NCI-H774 (cell line): ENCODE results near the gene ARHGDIB.

Experiments
- DNase-seq: peaks from one replicate; lab custom pipeline; 2025; lab: John Stamatoyannopoulos, UW

Gene ARHGDIB

GRCh38 chr12:14956024-14956891 is 5.1 kb downstream of the ARHGDIB start:
- no peak for DNase-seq

DNA sequence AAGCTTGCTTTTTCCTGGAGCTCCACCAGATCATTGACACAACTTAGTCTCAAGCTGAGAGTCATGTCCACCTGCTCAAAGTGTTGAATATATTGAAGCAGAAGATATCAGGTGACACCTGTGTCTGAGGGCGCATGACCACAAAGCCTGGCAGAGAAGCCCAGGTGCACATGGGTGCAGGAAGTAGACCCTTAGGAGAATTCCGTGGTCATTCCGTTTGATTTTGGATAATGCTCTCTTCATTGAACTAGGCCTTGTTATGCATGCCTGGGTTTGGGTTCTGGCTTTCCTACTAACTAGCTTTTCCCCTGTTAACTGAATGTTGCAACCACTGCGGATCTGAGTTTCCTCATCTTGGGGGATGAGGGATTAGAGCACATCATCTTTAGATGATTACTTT is 7.1 kb downstream of the ARHGDIB start:
- no peak for DNase-seq

- DNase-seq, result no peak
Measured at GRCh38 chr12:14953752-14954151, 7.6 kb downstream of the ARHGDIB start.

DNA sequence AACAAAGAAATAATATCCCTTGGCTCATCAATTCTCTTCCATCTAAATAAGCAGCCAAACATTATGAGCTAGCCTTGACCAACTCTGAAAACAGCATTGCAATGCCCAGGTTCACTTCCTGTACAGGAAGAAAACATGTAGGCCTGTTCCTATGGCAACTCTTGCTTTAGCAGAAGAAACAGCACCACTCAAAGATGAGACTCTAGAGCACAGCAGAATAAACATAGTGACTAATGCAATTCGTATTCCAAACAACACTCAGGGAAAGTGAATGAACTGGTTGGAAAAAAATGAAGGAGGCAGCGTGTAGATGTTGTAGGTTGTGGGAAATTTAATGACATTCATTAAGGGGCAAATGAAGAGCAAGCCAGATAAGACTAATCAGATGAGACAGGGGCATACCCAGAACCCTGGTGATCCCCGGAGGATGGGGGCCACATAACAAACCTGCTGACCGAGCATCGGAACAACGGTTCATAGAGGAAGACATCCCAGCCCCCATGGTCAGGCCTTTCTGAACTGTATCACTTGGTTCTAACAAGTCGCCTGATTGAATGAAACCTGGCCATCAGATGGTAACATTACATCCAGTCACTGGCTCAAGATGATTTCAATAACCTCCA is 9.0 kb downstream of the ARHGDIB start:
- peak; percentile 5 for DNase-seq

GRCh38 chr12:14951851-14952250 is 9.6 kb downstream of the ARHGDIB start:
- no peak for DNase-seq

DNA sequence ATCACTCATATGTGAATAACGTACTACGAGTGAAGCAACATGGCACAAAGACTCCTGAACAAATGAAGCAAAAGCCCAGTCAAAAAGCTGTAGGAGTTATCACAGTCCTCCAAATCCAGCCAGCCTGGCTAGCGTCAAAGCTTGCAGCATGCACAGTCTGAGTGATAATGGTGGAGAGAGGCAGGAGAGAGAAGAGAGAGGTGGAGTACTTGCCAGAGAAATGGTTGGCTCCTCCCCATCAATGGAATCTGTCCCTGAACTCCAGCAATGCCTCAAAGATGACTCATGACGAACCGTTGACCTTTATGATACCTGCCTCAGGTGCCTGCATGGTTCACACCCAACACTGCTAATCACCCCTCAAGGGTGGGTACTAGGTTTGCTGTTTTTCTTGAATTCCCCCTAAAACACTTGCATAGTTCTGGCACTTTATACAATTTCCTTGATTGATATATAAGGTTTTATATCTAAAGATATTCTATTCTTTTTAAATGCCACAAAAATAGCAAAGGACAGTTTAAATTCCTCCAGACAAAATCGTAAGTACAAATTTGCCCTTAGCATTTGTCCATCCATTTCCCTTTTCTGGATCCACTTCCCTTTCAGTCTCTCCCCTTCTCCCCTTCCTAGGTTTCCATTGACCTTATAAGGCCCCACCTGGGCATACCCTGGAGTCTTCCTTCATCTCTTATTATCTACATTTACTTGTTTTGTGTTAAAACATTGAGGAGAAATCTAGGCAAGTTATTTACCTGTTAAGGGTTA is 10.2 kb downstream of the ARHGDIB start:
- DNase-seq, result no peak

GRCh38 chr12:14950421-14950820 is 11.0 kb downstream of the ARHGDIB start:
- DNase-seq, result no peak

DNA sequence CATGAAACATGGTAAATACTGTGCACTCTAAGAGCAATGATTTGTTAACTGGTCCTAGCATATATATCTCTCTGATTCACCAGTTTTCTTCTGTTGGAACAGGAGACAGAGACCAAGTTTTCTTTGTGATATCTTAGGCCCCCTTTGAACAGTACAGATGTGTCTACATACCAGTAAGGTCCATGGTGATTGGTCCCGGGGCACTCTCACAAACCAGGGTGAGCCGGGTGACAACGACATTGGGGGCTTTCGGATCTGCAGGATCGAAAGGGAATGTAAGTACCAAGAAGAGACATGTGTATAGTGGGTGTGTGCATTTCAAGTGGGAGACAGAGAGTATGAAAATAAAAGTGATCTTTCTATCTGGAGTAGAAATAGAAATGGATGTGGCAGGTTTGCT is 11.8 kb downstream of the ARHGDIB start:
- no peak for DNase-seq

GRCh38 chr12:14948672-14949071 is 12.7 kb downstream of the ARHGDIB start:
- peak; percentile 5 for DNase-seq

DNA sequence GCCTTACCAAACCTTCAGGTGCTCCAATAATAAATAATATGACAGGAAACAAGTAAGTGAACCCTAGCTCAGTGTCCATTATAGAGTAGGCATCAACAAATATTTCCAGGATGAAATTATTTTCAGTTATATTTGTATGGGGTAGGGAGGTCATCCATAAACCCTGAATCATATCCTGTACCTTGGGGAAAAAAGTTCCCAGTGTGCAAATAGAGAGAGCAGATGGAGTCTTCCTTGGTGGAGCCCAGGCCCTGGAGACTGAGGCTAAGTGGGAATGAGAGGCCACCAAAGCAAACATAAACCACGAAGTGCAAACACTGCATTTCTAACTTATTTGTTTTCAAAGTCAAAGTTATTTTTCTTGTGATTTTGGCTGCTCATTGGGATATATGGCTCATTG is 14.5 kb downstream of the ARHGDIB start:
- no peak for DNase-seq

DNA sequence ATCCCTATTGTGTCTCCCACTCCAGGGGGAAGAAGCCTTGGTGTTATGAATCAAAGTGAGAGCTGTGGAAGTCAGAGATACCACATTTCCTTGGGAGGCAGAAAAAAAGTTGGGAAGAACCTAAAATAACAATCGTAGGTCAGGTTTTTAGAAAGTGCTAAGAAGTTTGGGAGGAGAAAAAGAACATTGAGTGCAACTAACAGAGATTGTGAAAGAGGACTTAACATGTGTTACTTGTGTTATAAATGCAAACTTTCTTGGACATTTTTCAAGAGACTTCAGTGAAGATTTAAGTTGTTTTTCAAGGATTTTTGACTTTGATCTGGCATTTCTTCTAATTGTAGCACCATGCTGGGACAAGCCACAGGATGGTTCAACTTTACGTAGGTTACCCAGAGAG is 15.2 kb downstream of the ARHGDIB start:
- DNase-seq, result no peak

- no peak for DNase-seq
Measured at GRCh38 chr12:14942196-14942931, 19.0 kb downstream of the ARHGDIB start.

DNA sequence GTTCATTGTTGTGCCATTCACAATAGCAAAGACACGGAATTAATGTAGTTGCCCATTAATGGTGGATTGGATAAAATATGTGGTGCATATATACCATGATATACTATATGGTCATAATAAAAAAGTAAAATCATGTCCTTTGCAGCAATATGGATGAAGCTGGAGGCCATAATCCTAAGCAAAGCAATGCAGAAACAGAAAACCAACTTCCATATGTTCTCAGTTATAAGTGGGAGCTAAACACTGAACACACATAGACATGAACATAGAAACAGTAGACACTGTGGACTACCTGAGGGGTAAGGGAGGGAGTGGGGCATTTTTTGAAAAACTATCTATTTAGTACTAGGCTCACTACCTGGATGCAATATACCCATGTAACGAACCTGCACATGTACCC is 20.0 kb downstream of the ARHGDIB start:
- DNase-seq, result no peak

DNA sequence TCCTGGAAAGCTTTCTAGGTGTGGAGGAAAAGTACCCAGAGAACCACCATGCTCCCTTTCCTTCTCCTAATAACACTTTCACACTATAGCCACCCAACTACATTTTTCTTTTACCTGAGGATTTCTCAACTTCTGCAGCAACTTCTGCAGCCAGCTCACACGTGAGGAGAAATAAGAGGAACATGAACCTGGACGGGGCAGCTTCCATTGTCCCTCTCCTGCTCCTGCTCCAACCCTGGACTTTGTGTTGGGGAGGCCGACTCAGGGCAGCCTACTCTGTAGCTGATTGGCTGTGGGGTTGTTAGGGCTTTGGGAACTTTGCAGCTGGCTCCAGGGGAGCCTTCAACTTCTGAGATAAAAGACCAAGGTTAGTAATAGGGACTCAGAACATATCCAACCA is 23.1 kb downstream of the ARHGDIB start, which contains the start of gene ERP27:
Gene ERP27 (minus strand): TSS at position 237 of the 400 bp plus-strand sequence. CDS start 29 bp downstream, at position 208.
- no peak for DNase-seq

DNA sequence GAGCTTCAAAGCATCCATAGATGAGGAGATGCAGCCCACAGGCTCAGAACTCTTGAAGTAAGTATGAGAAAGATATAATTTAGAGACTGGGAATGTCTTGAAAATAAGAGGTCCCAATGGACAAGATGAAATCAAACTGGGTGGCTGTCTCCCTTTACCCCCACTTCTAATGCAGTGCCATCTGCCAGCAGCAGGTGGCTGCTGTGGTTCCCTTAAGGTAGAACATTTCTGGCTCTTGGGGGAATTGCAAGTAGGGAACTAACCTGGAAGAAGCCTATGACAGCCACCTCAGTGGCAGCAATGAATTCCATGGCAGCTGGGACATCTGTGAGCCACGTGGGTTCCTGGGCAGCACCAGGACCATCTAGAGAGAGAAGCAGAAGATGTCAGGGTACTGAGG is 23.7 kb downstream of the ARHGDIB start:
- no peak for DNase-seq

GRCh38 chr12:14937014-14937413 is 24.4 kb downstream of the ARHGDIB start:
- no peak for DNase-seq

DNA sequence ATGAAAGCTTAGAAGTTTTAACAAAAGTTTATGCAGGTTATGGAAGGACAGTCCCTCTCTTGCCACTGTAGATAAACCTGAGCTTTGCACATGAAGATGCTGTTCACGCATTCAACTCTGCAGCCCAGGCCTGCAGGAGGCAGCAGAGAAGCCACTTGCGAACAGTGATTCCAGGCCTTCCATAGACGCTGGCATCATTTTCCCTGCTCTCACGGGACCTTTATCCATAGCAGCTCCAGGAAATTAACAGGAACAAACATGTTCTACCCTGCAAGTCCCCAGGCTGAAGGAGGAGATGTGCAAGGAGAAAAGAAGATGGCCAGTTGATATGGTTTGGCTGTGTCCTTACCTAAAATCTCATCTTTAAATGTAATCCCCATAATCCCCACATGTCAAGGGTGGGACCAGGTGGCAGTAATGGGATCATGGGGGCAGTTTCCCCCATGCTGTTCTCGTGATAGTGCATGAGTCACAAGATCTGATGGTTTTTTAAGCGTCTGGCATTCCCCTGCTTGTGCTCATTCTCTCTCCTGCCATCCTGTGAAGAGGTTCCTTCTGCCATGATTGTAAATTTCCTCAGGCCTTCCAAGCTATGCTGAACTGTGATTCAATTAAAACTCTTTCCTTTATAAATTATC is 25.1 kb downstream of the ARHGDIB start:
- no peak for DNase-seq

- DNase-seq, result no peak
Measured at GRCh38 chr12:14935031-14935430, 26.4 kb downstream of the ARHGDIB start.

DNA sequence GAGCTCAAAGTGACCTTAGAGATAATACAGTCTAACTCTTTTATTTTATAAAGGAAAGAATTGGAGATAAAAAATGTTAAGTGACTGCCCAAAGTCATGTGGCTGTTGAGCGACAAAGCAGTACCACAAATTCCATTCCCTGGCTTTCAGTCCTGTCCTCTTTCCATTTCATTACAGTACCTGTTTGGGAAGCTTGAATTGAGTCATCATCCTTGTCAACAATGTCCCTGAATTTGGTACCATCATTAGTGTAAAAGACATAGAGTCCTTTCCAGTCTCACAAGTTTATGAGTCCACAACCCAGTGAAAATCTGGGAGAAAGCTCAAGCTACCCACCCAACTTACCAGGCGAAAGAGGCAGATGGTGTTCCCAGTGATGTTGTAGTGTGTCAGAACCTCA is 26.9 kb downstream of the ARHGDIB start:
- no peak for DNase-seq

DNA sequence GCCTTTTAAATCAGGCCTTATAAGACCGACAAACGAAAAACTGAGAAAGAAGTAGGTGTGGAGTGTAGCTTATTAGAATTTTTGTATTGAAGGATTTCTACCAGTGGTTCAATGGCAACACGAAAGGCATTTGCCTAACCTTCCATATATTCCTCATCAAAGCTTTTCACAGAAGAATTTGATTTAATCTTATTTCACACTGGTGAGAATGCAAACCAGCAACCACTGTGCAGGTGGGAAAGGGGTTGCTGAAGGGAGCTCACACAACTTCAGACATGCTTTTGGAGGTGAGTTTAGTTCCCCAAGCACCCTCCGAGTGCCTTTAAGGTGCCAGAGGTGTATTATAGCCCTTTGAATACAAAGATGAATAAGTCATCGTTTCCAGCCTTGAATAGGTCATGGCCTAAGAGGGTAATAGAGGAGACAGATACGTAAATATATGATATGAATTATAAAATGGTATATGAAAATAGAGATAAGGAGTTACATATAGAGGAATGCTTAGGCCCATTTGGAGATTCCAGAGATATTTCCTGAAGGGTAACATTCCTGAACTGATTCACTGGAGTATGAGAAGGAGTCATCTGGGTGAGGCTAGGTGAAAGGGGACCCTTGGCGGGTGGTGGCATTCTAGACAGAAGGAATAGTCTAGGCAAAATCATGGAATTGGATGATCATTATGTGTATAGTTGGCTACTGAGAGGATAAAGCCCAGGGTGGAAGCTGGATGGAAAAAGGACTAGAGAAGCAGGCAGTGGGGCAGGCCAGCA is 29.4 kb downstream of the ARHGDIB start:
- no peak for DNase-seq

DNA sequence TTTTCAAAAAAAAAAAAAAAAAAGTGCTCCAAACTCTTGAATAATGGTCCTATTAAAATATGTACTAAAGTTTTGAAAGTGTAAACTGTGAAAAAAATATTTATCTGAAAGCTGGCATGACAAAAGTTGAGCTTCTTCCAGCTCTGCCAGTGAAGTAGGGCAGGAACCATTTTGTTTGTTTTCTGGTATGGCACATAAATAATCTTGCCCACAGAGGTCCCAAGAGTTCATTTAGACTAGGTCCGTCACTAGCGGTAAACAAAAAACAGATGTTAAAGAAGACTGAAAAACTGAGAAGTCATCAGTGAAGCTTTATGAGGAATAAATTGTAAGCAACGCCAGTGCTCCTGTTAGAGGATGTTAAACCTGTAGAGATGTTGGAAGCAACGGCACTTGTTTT is 30.0 kb downstream of the ARHGDIB start:
- DNase-seq, result no peak
